ENCODE data around the gene KCNK7. TPM values are rescaled to one million over a fixed set of nuclear protein-coding genes. Genes with fewer than 3 reads are reported as not detected.

The KCNK7 gene
- total RNA-seq, 2 experiments from 2014 or later: 4.9 to 5.0 TPM

GRCh38 chr11:65593518-65594414, 1.8 kb downstream of the KCNK7 start:
- intact Hi-C loops (cut with DNase I, micrococcal nuclease): loop anchor here in 1 of 2 experiments (1.0 kb wide), 1 partner anchor 227 kb away; no protein-coding TSS in a partner anchor
- POLR2A ChIA-PET: interaction anchor here (0.7 to 4.7 kb wide), 9 partner anchors 8 to 69 kb away, joined by 3 to 23 read pairs (median 4); partner anchors contain the start of genes EHBP1L1, FAM89B, PCNX3 and RELA

GRCh38 chr11:65592858-65593517, 2.6 kb downstream of the KCNK7 start:
- no peak overlapping the region for H3K4me3 Mint-ChIP-seq
- Histone ChIP-seq H3K4me3 (ENCODE audit: low read length) (no peak overlapping the region), H3K4me1 (ENCODE audit: insufficient read depth, low read length) (peaks cover 38% of the 10 kb centered on the region), H3K9me3 (ENCODE audit: control insufficient read depth in 1 of 2, insufficient read depth in 1 of 2, low read length in 2 of 2) (no peaks in the 10 kb centered on the region), H3K36me3 (ENCODE audit: insufficient read depth, low read length) (peaks cover 36% of the 10 kb centered on the region), H3K27me3 (ENCODE audit: control insufficient read depth in 1 of 2, insufficient read depth in 2 of 2, low read length in 2 of 2) (no peaks in the 10 kb centered on the region), H3K27ac (ENCODE audit: low read depth in 1 of 2, low read length in 2 of 2) (no peak overlapping the region)
- peaks cover 24% of the 10 kb centered on the region for H3K4me1 Mint-ChIP-seq (ENCODE audit: low read depth)
- intact Hi-C loops (cut with DNase I, micrococcal nuclease): loop anchor here in 1 of 2 experiments (1.0 kb wide), 1 partner anchor 227 kb away; no protein-coding TSS in a partner anchor
- H3K9me3 Mint-ChIP-seq: no peaks in the 10 kb centered on the region
- POLR2A ChIA-PET: interaction anchor here (1.1 to 4.7 kb wide), 7 partner anchors 17 to 70 kb away, joined by 3 to 23 read pairs (median 10); partner anchors contain the start of genes EHBP1L1, FAM89B, PCNX3 and RELA
- no peak for TF ChIP-seq CTCF (IDR thresholded peaks at IDR 0.05)
- ATAC-seq (ENCODE audit: poor library complexity) (no peak), DNase-seq (no peak)
- no peak overlapping the region for H3K27ac Mint-ChIP-seq
- H3K27me3 Mint-ChIP-seq: no peaks in the 10 kb centered on the region
- peaks cover 42% of the 10 kb centered on the region for H3K36me3 Mint-ChIP-seq (ENCODE audit: low read depth)
- CTCF ChIA-PET: interaction anchor here (1.1 to 3.9 kb wide), 7 partner anchors 11 to 52 kb away, joined by 3 to 48 read pairs (median 8); partner anchors contain the start of genes FAM89B and ZNRD2

More at GRCh38 chr11:65593518-65594414, 1.8 kb downstream of the KCNK7 start:
- H3K36me3 Mint-ChIP-seq (ENCODE audit: low read depth): peaks cover 41% of the 10 kb centered on the region
- Histone ChIP-seq H3K36me3 (ENCODE audit: insufficient read depth, low read length) (peaks cover 44% of the 10 kb centered on the region), H3K4me1 (ENCODE audit: insufficient read depth, low read length) (peaks cover 30% of the 10 kb centered on the region), H3K4me3 (ENCODE audit: low read length) (no peak overlapping the region), H3K27me3 (ENCODE audit: control insufficient read depth in 1 of 2, insufficient read depth in 2 of 2, low read length in 2 of 2) (no peaks in the 10 kb centered on the region), H3K9me3 (ENCODE audit: control insufficient read depth in 1 of 2, insufficient read depth in 1 of 2, low read length in 2 of 2) (no peaks in the 10 kb centered on the region), H3K27ac (ENCODE audit: low read depth in 1 of 2, low read length in 2 of 2) (no peak overlapping the region)
- CTCF ChIA-PET: interaction anchor here (0.7 to 3.9 kb wide), 10 partner anchors 10 to 201 kb away, joined by 3 to 48 read pairs (median 6); partner anchors contain the start of genes FAM89B, SCYL1 and ZNRD2
- no peaks in the 10 kb centered on the region for H3K27me3 Mint-ChIP-seq
- no peaks in the 10 kb centered on the region for H3K9me3 Mint-ChIP-seq
- H3K4me3 Mint-ChIP-seq: no peak overlapping the region
- peaks cover 16% of the 10 kb centered on the region for H3K4me1 Mint-ChIP-seq (ENCODE audit: low read depth)
- H3K27ac Mint-ChIP-seq: peak overlapping the region; percentile 36
- peak in 9 of 14 experiments; percentile 37 to 67 (median 43) for DNase-seq
- peak; percentile 66 for TF ChIP-seq CTCF (IDR thresholded peaks at IDR 0.05)
- peak; percentile 62 for ATAC-seq (ENCODE audit: poor library complexity)
